ENCODE measurements around the gene KDM5B. TPM values are rescaled to one million over a fixed set of nuclear protein-coding genes. Genes with fewer than 3 reads are reported as not detected.
"Not testable (repeated sequence)": the region's sequence is repeated elsewhere in the genome, so short reads cannot be mapped to it uniquely, and the experiment has no call there.

KDM5B gene
- total and polyA plus RNA-seq, 4 experiments from 2014 or later = 6.5 to 64.6 (median 39.4) TPM

DNA sequence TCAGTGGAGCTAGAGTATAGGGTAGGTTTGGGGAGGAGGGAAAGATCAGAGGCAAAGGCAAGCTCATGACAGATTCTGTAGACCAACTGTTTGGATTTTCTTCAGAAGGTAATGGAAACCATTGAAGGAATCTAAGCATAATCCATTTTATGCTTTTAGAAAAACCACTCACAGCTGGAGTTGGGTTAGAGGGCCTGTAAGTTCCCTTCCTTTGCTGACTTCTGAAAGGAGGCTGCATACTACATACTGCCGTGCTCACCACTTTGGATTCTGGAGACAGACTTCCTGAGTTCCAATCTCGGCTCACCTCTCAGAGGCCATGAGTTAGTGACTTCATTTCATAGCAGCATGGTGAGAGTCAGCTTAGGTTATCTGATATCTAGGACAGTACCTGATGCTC lies 91.6 kb downstream of the KDM5B start:
- peaks cover 0 to 4% (median 2%) of the 10 kb centered on the region in 4 donors for H3K4me1 Mint-ChIP-seq
- CTCF ChIA-PET (ENCODE audit: partially characterized antibody) = interaction anchor here (1.2 to 4.9 kb wide), 6 partner anchors 9 to 527 kb away, joined by 4 to 47 read pairs (median 6); partner anchors contain the start of genes LGR6 and UBE2T
- Histone ChIP-seq H3K27ac (ENCODE audit: low read depth, low read length) (no peak overlapping the region), H3K36me3 (ENCODE audit: insufficient read depth, low read length) (no peaks in the 10 kb centered on the region), H3K27me3 (ENCODE audit: insufficient read depth, low read length) (no peaks in the 10 kb centered on the region), H3K9me3 (ENCODE audit: control insufficient read depth in 1 of 2, low read length in 2 of 2) (no peaks in the 10 kb centered on the region), H3K4me1 (ENCODE audit: insufficient read depth, low read length) (no peaks in the 10 kb centered on the region), H3K4me3 (ENCODE audit: low read length in 2 of 2) (no peak overlapping the region)
- H3K27me3 Mint-ChIP-seq = peaks cover 14 to 16% of the 10 kb centered on the region in 2 donors
- no peaks in the 10 kb centered on the region for H3K36me3 Mint-ChIP-seq
- no peak overlapping the region for H3K27ac Mint-ChIP-seq
- POLR2A ChIA-PET (ENCODE audit: partially characterized antibody) = no interaction called here
- H3K9me3 Mint-ChIP-seq = no peaks in the 10 kb centered on the region
- intact Hi-C loops (cut with micrococcal nuclease) = no loop called here
- DNase-seq = no peak
- H3K4me3 Mint-ChIP-seq = no peak overlapping the region

DNA sequence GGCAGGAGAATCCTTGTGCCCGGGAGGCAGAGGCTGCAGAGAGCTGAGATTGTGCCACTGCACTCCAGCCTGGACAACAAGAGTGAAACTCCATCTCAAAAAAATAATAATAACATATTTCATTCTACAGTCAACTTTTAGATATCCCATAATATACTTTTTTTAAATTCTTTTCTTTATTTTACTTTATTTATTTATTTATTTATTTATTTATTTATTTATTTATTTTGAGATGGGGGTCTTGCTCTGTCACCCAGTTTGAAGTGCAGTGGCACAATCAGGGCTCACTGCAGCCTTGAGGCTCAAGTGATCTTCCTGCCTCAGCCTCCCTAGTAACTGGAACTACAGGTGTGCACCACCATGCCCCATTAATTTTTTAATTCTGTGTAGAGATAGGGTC lies 94.0 kb downstream of the KDM5B start:
- intact Hi-C loops (cut with micrococcal nuclease) = not testable (repeated sequence)
- peaks cover 25 to 28% of the 10 kb centered on the region in 2 donors for H3K27me3 Mint-ChIP-seq

GRCh38 chr1:202713110-202713509 lies 95.1 kb downstream of the KDM5B start:
- no peak for DNase-seq
- Mint-ChIP-seq H3K27me3 (peaks cover 32 to 37% of the 10 kb centered on the region in 2 donors), H3K4me1 (peaks cover 0 to 5% (median 0%) of the 10 kb centered on the region in 4 donors), H3K27ac (peak overlapping the region in 1 of 7 donors; percentile 12), H3K4me3 (no peak overlapping the region), H3K9me3 (no peaks in the 10 kb centered on the region), H3K36me3 (no peaks in the 10 kb centered on the region)
- CTCF ChIA-PET (ENCODE audit: partially characterized antibody) = interaction anchor here (0.6 kb wide), 1 partner anchor 61 kb away, joined by 3 read pairs; no protein-coding TSS in a partner anchor
- peaks cover 27% of the 10 kb centered on the region for H3K27me3 ChIP-seq (ENCODE audit: insufficient read depth, low read length)
- H3K27ac ChIP-seq (ENCODE audit: low read depth, low read length) = no peak overlapping the region
- no peaks in the 10 kb centered on the region for H3K9me3 ChIP-seq (ENCODE audit: control insufficient read depth in 1 of 2, low read length in 2 of 2)
- POLR2A ChIA-PET (ENCODE audit: partially characterized antibody) = no interaction called here
- H3K4me3 ChIP-seq (ENCODE audit: low read length in 2 of 2) = no peak overlapping the region
- no peaks in the 10 kb centered on the region for H3K4me1 ChIP-seq (ENCODE audit: insufficient read depth, low read length)
- H3K36me3 ChIP-seq (ENCODE audit: insufficient read depth, low read length) = no peaks in the 10 kb centered on the region
- intact Hi-C loops (cut with micrococcal nuclease) = no loop called here

More for the DNA sequence above, 94.0 kb downstream of the KDM5B start:
- POLR2A ChIA-PET (ENCODE audit: partially characterized antibody); DNase-seq; H3K4me3 Mint-ChIP-seq; H3K36me3 ChIP-seq (ENCODE audit: insufficient read depth, low read length); H3K4me3 ChIP-seq (ENCODE audit: low read length in 2 of 2); H3K36me3 Mint-ChIP-seq; H3K27ac ChIP-seq (ENCODE audit: low read depth, low read length); H3K27ac Mint-ChIP-seq; H3K9me3 ChIP-seq (ENCODE audit: control insufficient read depth in 1 of 2, low read length in 2 of 2); H3K4me1 ChIP-seq (ENCODE audit: insufficient read depth, low read length); H3K4me1 Mint-ChIP-seq; H3K9me3 Mint-ChIP-seq: not testable (repeated sequence)
- CTCF ChIA-PET (ENCODE audit: partially characterized antibody) = interaction anchor here (0.7 kb wide), 2 partner anchors 250 to 530 kb away, joined by 3 read pairs; no protein-coding TSS in a partner anchor
- H3K27me3 ChIP-seq (ENCODE audit: insufficient read depth, low read length) = peaks cover 17% of the 10 kb centered on the region

GRCh38 chr1:202711949-202712635 lies 96.1 kb downstream of the KDM5B start:
- DNase-seq = no peak
- Histone ChIP-seq H3K36me3 (ENCODE audit: insufficient read depth, low read length) (no peaks in the 10 kb centered on the region), H3K4me3 (ENCODE audit: low read length in 2 of 2) (no peak overlapping the region), H3K27ac (ENCODE audit: low read depth, low read length) (no peak overlapping the region), H3K27me3 (ENCODE audit: insufficient read depth, low read length) (peaks cover 27% of the 10 kb centered on the region), H3K4me1 (ENCODE audit: insufficient read depth, low read length) (no peaks in the 10 kb centered on the region), H3K9me3 (ENCODE audit: control insufficient read depth in 1 of 2, low read length in 2 of 2) (no peaks in the 10 kb centered on the region)
- Mint-ChIP-seq H3K9me3 (no peaks in the 10 kb centered on the region), H3K27ac (peak overlapping the region in 1 of 7 donors; percentile 52), H3K36me3 (no peaks in the 10 kb centered on the region), H3K4me1 (peaks cover 0 to 5% (median 0%) of the 10 kb centered on the region in 4 donors), H3K4me3 (no peak overlapping the region), H3K27me3 (peaks cover 37 to 40% of the 10 kb centered on the region in 2 donors)
- CTCF ChIA-PET (ENCODE audit: partially characterized antibody) = interaction anchor here (0.6 kb wide), 1 partner anchor 248 kb away, joined by 3 read pairs; no protein-coding TSS in a partner anchor
- POLR2A ChIA-PET (ENCODE audit: partially characterized antibody) = no interaction called here
- intact Hi-C loops (cut with micrococcal nuclease) = no loop called here

GRCh38 chr1:202710070-202711045 lies 97.9 kb downstream of the KDM5B start, which contains the start of gene SYT2:
Gene SYT2, minus strand, starts transcription at chr1:202710454. Its CDS starts 104,682 bp downstream, at chr1:202605772.
- CTCF ChIA-PET (ENCODE audit: partially characterized antibody) = no interaction called here
- peak within 1 kb of the TSS in 2 of 8 donors; percentile 8 to 31 for H3K4me3 Mint-ChIP-seq

GRCh38 chr1:202709276-202710041 lies 98.8 kb downstream of the KDM5B start:
- Histone ChIP-seq H3K9me3 (ENCODE audit: control insufficient read depth in 1 of 2, low read length in 2 of 2) (no peaks in the 10 kb centered on the region), H3K4me3 (ENCODE audit: low read length in 2 of 2) (no peak overlapping the region), H3K36me3 (ENCODE audit: insufficient read depth, low read length) (no peaks in the 10 kb centered on the region), H3K27ac (ENCODE audit: low read depth, low read length) (no peak overlapping the region), H3K4me1 (ENCODE audit: insufficient read depth, low read length) (no peaks in the 10 kb centered on the region), H3K27me3 (ENCODE audit: insufficient read depth, low read length) (peaks cover 27% of the 10 kb centered on the region)
- no peak overlapping the region for H3K4me3 Mint-ChIP-seq
- CTCF ChIA-PET (ENCODE audit: partially characterized antibody) = interaction anchor here (1.1 kb wide), 1 partner anchor 9 kb away, joined by 3 read pairs; no protein-coding TSS in a partner anchor
- H3K36me3 Mint-ChIP-seq = no peaks in the 10 kb centered on the region
- H3K4me1 Mint-ChIP-seq = peaks cover 0 to 5% (median 0%) of the 10 kb centered on the region in 4 donors
- POLR2A ChIA-PET (ENCODE audit: partially characterized antibody) = no interaction called here
- no peak overlapping the region for H3K27ac Mint-ChIP-seq
- intact Hi-C loops (cut with micrococcal nuclease) = no loop called here
- H3K27me3 Mint-ChIP-seq = peaks cover 45 to 60% of the 10 kb centered on the region in 2 donors
- no peaks in the 10 kb centered on the region for H3K9me3 Mint-ChIP-seq
- DNase-seq = no peak

More at GRCh38 chr1:202710070-202711045, 97.9 kb downstream of the KDM5B start, which contains the start of gene SYT2:
- no peak within 1 kb of the TSS for H3K27ac Mint-ChIP-seq
- Histone ChIP-seq H3K27ac (ENCODE audit: low read depth, low read length) (no peak within 1 kb of the TSS), H3K27me3 (ENCODE audit: insufficient read depth, low read length) (peaks cover 27% of the 10 kb centered on the region), H3K36me3 (ENCODE audit: insufficient read depth, low read length) (no peaks in the 10 kb centered on the region), H3K4me1 (ENCODE audit: insufficient read depth, low read length) (no peaks in the 10 kb centered on the region), H3K9me3 (ENCODE audit: control insufficient read depth in 1 of 2, low read length in 2 of 2) (no peaks in the 10 kb centered on the region), H3K4me3 (ENCODE audit: low read length in 2 of 2) (no peak within 1 kb of the TSS)
- no peak for DNase-seq
- POLR2A ChIA-PET (ENCODE audit: partially characterized antibody) = no interaction called here
- intact Hi-C loops (cut with micrococcal nuclease) = no loop called here
- H3K27me3 Mint-ChIP-seq = peaks cover 45 to 55% of the 10 kb centered on the region in 2 donors
- no peaks in the 10 kb centered on the region for H3K9me3 Mint-ChIP-seq
- no peaks in the 10 kb centered on the region for H3K36me3 Mint-ChIP-seq
- H3K4me1 Mint-ChIP-seq = peaks cover 0 to 5% (median 0%) of the 10 kb centered on the region in 4 donors
